Tibial nerve (tissue), 4 donors: Measurements from ENCODE around the gene LCNL1. TPM values are rescaled to one million over a fixed set of nuclear protein-coding genes. Genes with fewer than 3 reads are reported as not detected.
A peak's percentile ranks its signal among the peaks of the same experiment; 100 is the strongest.

ENCODE experiments used
- DNase-seq, 2 donors: peaks; one replicate each; pipeline ENCODE4 v3.0.0-alpha.2; 2019; ENCODE audit warnings: low spot score in 2 of 2
- H3K27ac ChIP-seq, 4 donors: fragments of 200-600 bp; sonication (generic) in 3 of 4; one replicate each; pipeline ENCODE4 v1.5.1; 2017 to 2019; ENCODE audit warnings: mild to moderate bottlenecking in 1 of 4
- H3K27me3 ChIP-seq, 2 donors: fragments of 200-600 bp; sonication (generic) in 1 of 2; one replicate each; pipeline versions ENCODE4 v1.5.1 to v1.6.0; 2017 to 2019
- H3K36me3 ChIP-seq, 3 donors: fragments of 200-600 bp; sonication (generic); one replicate each; pipeline ENCODE4 v1.5.1; 2018 to 2019
- H3K4me1 ChIP-seq, 4 donors: fragments of 200-600 bp; sonication (generic) in 3 of 4; one replicate each; pipeline ENCODE4 v1.5.1; 2017 to 2019
- H3K4me3 ChIP-seq, 4 donors: fragments of 200-600 bp; sonication (generic) in 3 of 4; one replicate each; pipeline ENCODE4 v1.5.1; 2017 to 2019; ENCODE audit warnings: mild to moderate bottlenecking in 1 of 4, moderate library complexity in 1 of 4
- H3K9me3 ChIP-seq, 4 donors: fragments of 200-600 bp; sonication (generic) in 3 of 4; one replicate each; pipeline ENCODE4 v1.5.1; 2017 to 2019
- CTCF ChIP-seq, 5 experiments: fragments of 200-600 bp in 3 of 5; fragments of 450-650 bp in 2 of 5; sonication (generic) in 3 of 5; IDR thresholded peaks; one replicate each; pipeline ENCODE4 v1.5.1; 2016 to 2019; ENCODE audit warnings: antibody characterized with exemption in 5 of 5, mild to moderate bottlenecking in 3 of 5, moderate library complexity in 2 of 5
- EP300 ChIP-seq, 2 donors: sonication (generic); formaldehyde crosslinking; IDR thresholded peaks; one replicate each; pipeline ENCODE4 v1.6.1; 2017; ENCODE audit warnings: antibody characterized with exemption in 2 of 2, mild to moderate bottlenecking in 1 of 2
- POLR2A ChIP-seq, 2 donors: fragments of 450-650 bp; IDR thresholded peaks; one replicate each; pipeline ENCODE4 v1.6.1; 2017; ENCODE audit warnings: antibody characterized with exemption in 2 of 2, mild to moderate bottlenecking in 2 of 2, moderate library complexity in 2 of 2
- WGBS, 2 donors: methylation state at CpG; one replicate each; pipeline ENCODE4 v1.1.5; 2018; 5-methylcytosine and 5-hydroxymethylcytosine counted together
- total RNA-seq, 4 donors: library from RNA; depleted of rRNA; stranded (reverse); fragments of >200 nt; gene quantifications; one replicate each; pipeline ENCODE4 v1.1.0, GENCODE V29; 2016

The LCNL1 gene
- total RNA-seq, 4 donors from 2014 or later, result 14.7 to 86.3 (median 64.3) TPM

GRCh38 chr9:136962701-136963248, 20.0 kb upstream of the LCNL1 start:
- Histone ChIP-seq H3K27ac (peak overlapping the region in 2 of 4 donors; percentile 50 to 88), H3K9me3 (no peaks in the 10 kb centered on the region), H3K36me3 (no peaks in the 10 kb centered on the region), H3K4me1 (peaks cover 0 to 80% (median 24%) of the 10 kb centered on the region in 4 donors), H3K4me3 (no peak overlapping the region), H3K27me3 (no peaks in the 10 kb centered on the region)
- DNase-seq, result no peak
- TF ChIP-seq CTCF (IDR thresholded peaks at IDR 0.05), result no peak
- no peak for TF ChIP-seq EP300 (IDR thresholded peaks at IDR 0.05)
- WGBS, 2 donors, result 70 to 83% methylated on average over 11 of the region's 11 CpGs

GRCh38 chr9:136963341-136963740, 19.5 kb upstream of the LCNL1 start:
- H3K4me3 ChIP-seq, result no peak overlapping the region
- TF ChIP-seq POLR2A (IDR thresholded peaks at IDR 0.05), result no peak
- TF ChIP-seq CTCF (IDR thresholded peaks at IDR 0.05), result no peak
- no peak for TF ChIP-seq EP300 (IDR thresholded peaks at IDR 0.05)
- H3K27me3 ChIP-seq, result no peaks in the 10 kb centered on the region
- no peaks in the 10 kb centered on the region for H3K9me3 ChIP-seq
- H3K4me1 ChIP-seq, result peaks cover 0 to 76% (median 24%) of the 10 kb centered on the region in 4 donors
- H3K27ac ChIP-seq, result peak overlapping the region; percentile 36 to 88 (median 48)
- no peak for DNase-seq
- 66 to 73% methylated on average over 11 to 13 of the region's 15 CpGs for WGBS, 2 donors
- H3K36me3 ChIP-seq, result no peaks in the 10 kb centered on the region

DNA sequence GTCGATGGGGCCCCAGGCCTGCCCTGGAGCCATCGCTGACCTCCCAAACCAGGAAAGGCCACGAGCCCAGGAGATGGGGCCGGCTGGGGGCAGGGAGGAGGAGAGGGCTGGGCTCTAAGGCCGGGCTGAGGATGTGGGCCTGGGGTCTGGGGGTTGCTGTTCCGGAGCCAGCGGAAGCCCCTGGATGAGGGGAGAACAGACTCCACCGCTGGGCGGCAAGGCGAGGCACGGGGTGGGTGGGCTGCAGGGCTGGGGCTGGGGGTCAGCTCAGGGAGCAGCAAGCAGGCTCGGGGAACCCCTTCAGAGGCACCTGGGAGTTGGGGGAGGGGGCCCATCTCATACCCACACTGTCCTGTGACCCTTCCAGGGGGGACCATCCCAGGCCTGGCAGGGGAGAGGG, 19.0 kb upstream of the LCNL1 start:
- DNase-seq, result no peak
- no peak for TF ChIP-seq CTCF (IDR thresholded peaks at IDR 0.05)
- TF ChIP-seq POLR2A (IDR thresholded peaks at IDR 0.05), result no peak
- no peak for TF ChIP-seq EP300 (IDR thresholded peaks at IDR 0.05)
- peaks cover 0 to 73% (median 24%) of the 10 kb centered on the region in 4 donors for H3K4me1 ChIP-seq
- WGBS, 2 donors, result 67 to 72% methylated on average over 3 to 12 of the region's 12 CpGs
- no peaks in the 10 kb centered on the region for H3K27me3 ChIP-seq
- H3K4me3 ChIP-seq, result no peak overlapping the region
- peak overlapping the region; percentile 36 to 88 (median 48) for H3K27ac ChIP-seq
- H3K9me3 ChIP-seq, result no peaks in the 10 kb centered on the region
- no peaks in the 10 kb centered on the region for H3K36me3 ChIP-seq

DNA sequence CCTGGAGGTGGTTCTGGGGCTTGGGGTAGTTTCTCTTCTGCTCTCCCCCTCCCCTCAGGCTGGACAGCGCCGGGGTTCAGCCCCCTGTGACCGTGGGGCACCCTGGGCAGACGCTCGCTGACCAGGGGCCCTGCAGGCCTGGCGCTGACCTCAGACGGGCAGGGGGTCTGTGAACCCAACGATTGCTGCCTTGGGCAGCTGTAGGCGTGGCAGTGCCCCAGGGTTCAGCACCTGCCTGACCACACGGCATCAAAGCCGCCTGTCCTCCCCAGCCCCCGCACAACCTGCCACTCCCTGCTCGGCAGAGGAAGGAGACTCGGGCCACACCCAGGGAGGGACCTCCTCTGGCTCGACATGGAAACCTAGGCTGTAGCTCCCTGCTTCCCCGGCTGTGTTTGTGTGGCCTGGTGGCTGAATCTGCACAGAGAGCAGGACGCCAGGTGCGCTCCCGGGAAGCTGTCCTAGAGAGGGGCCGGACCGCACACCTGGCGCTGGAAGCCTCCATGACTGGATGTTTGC, 18.6 kb upstream of the LCNL1 start:
- Histone ChIP-seq H3K9me3 (no peaks in the 10 kb centered on the region), H3K4me3 (no peak overlapping the region), H3K36me3 (no peaks in the 10 kb centered on the region), H3K27me3 (no peaks in the 10 kb centered on the region), H3K4me1 (peaks cover 0 to 73% (median 21%) of the 10 kb centered on the region in 4 donors), H3K27ac (peak overlapping the region; percentile 36 to 88 (median 48))
- 38 to 69% methylated on average over 8 to 21 of the region's 22 CpGs for WGBS, 2 donors
- TF ChIP-seq CTCF (IDR thresholded peaks at IDR 0.05) (no peak), EP300 (IDR thresholded peaks at IDR 0.05) (no peak), POLR2A (IDR thresholded peaks at IDR 0.05) (no peak)
- no peak for DNase-seq

- Histone ChIP-seq H3K4me3 (no peak overlapping the region), H3K9me3 (no peaks in the 10 kb centered on the region), H3K36me3 (no peaks in the 10 kb centered on the region), H3K4me1 (peaks cover 0 to 73% (median 15%) of the 10 kb centered on the region in 4 donors), H3K27me3 (no peaks in the 10 kb centered on the region), H3K27ac (peak overlapping the region in 3 of 4 donors; percentile 36 to 88 (median 42))
- TF ChIP-seq EP300 (IDR thresholded peaks at IDR 0.05), result no peak
- no peak for TF ChIP-seq CTCF (IDR thresholded peaks at IDR 0.05)
- TF ChIP-seq POLR2A (IDR thresholded peaks at IDR 0.05), result no peak
- DNase-seq, result no peak
- WGBS, 2 donors, result 80 to 84% methylated on average over 26 of the region's 26 CpGs
These were observed 17.9 kb upstream of the LCNL1 start for GRCh38 chr9:136964833-136965422.
